ENCODE measurements around the gene MUC2.

- TF ChIP-seq CTCF (IDR thresholded peaks at IDR 0.05; ENCODE audit: low read length) (no peak), EZH2 (optimal IDR thresholded peaks at IDR 0.05; ENCODE audit: low read depth, low read length) (no peak)
These were observed 35.4 kb downstream of the MUC2 start for GRCh38 chr11:1109918-1110705.

Data from MM.1S (cell line).